Endometrium (tissue), 2 donors: Measurements from ENCODE around the gene DNM3.

Source experiments
- FAIRE-seq: peaks from 2 replicates; lab custom pipeline; 2012; peaks lifted over from hg19 to GRCh38; lab: Jason Lieb, UNC
- donor health status: control.
- donor health status: control.

DNM3 gene

GRCh38 chr1:171919891-171920887, 78.9 kb downstream of the DNM3 start:
- FAIRE-seq, result no peak

GRCh38 chr1:171922999-171923398, 81.7 kb downstream of the DNM3 start:
- FAIRE-seq, result no peak

- FAIRE-seq, result no peak
Measured at GRCh38 chr1:171929121-171929520, 87.8 kb downstream of the DNM3 start.

- no peak for FAIRE-seq
Measured at GRCh38 chr1:171931752-171932151, 90.5 kb downstream of the DNM3 start.

GRCh38 chr1:171934664-171935063, 93.4 kb downstream of the DNM3 start:
- no peak for FAIRE-seq

- no peak for FAIRE-seq
Measured at GRCh38 chr1:171935086-171935485, 93.8 kb downstream of the DNM3 start.

- FAIRE-seq, result no peak
Measured at GRCh38 chr1:171935664-171936063, 94.4 kb downstream of the DNM3 start.

GRCh38 chr1:171937938-171938337, 96.6 kb downstream of the DNM3 start:
- no peak for FAIRE-seq

GRCh38 chr1:171939740-171940139, 98.4 kb downstream of the DNM3 start:
- FAIRE-seq, result no peak

GRCh38 chr1:171940368-171940767, 99.1 kb downstream of the DNM3 start:
- FAIRE-seq, result no peak

GRCh38 chr1:171941920-171942319, 100.6 kb downstream of the DNM3 start:
- FAIRE-seq, result no peak

- FAIRE-seq, result no peak
Measured at GRCh38 chr1:171943973-171944561, 102.8 kb downstream of the DNM3 start.

GRCh38 chr1:171948511-171948910, 107.2 kb downstream of the DNM3 start:
- no peak for FAIRE-seq

- no peak for FAIRE-seq
Measured at GRCh38 chr1:171949316-171949715, 108.0 kb downstream of the DNM3 start.

- no peak for FAIRE-seq
Measured at GRCh38 chr1:171953835-171954234, 112.5 kb downstream of the DNM3 start.

GRCh38 chr1:171954361-171954760, 113.1 kb downstream of the DNM3 start:
- FAIRE-seq, result no peak

GRCh38 chr1:171961861-171962260, 120.6 kb downstream of the DNM3 start:
- no peak for FAIRE-seq

- no peak for FAIRE-seq
Measured at GRCh38 chr1:171963762-171964161, 122.5 kb downstream of the DNM3 start.

- FAIRE-seq, result no peak
Measured at GRCh38 chr1:171965777-171966176, 124.5 kb downstream of the DNM3 start.

GRCh38 chr1:171966426-171967220, 125.3 kb downstream of the DNM3 start:
- no peak for FAIRE-seq

- FAIRE-seq, result no peak
Measured at GRCh38 chr1:171969226-171969625, 127.9 kb downstream of the DNM3 start.

GRCh38 chr1:171969813-171970212, 128.5 kb downstream of the DNM3 start:
- no peak for FAIRE-seq

- no peak for FAIRE-seq
Measured at GRCh38 chr1:171972846-171973245, 131.5 kb downstream of the DNM3 start.
